GM12878 (cell line): ENCODE measurements around the gene ITCH. TPM values are rescaled to one million over a fixed set of nuclear protein-coding genes. Genes with fewer than 3 reads are reported as not detected.

ENCODE experiments used
- BCLAF1 ChIP-seq: fragments of 450-650 bp; IDR thresholded peaks from 2 replicates; pipeline ENCODE4 v1.6.1; 2017; ENCODE audit warnings: antibody characterized with exemption, mild to moderate bottlenecking, moderate library complexity
- E2F8 ChIP-seq: fragments of 450-650 bp; IDR thresholded peaks from 2 replicates; pipeline ENCODE4 v1.6.1; 2018; ENCODE audit warnings: mild to moderate bottlenecking, low read depth, moderate library complexity; ENCODE audit not compliant: partially characterized antibody
- EGR1 ChIP-seq, 2 experiments: IDR thresholded peaks; 1 replicate in 1 of 2; 2 replicates in 1 of 2; pipeline ENCODE4 v1.6.1; 2011 to 2012; ENCODE audit warnings: low read depth in 2 of 2, low read length in 2 of 2, borderline replicate concordance in 1 of 2, mild to moderate bottlenecking in 1 of 2, moderate library complexity in 1 of 2
- KDM1A ChIP-seq: fragments of 200-600 bp; sonication (generic); IDR thresholded peaks from 2 replicates; pipeline ENCODE4 v1.6.1; 2016; ENCODE audit warnings: borderline replicate concordance
- MEF2B ChIP-seq: fragments of 450-650 bp; IDR thresholded peaks from 2 replicates; pipeline ENCODE4 v1.6.1; 2018; ENCODE audit warnings: mild to moderate bottlenecking, moderate library complexity; ENCODE audit not compliant: partially characterized antibody, poor library complexity, severe bottlenecking
- MTA3 ChIP-seq: IDR thresholded peaks from 2 replicates; pipeline ENCODE4 v1.6.1; 2012; ENCODE audit warnings: low read length, inconsistent platforms, borderline replicate concordance
- MXI1 ChIP-seq: fragments of 150-350 bp; IDR thresholded peaks from 2 replicates; pipeline ENCODE4 v1.6.1; 2011; ENCODE audit warnings: low read depth, mild to moderate bottlenecking, inconsistent platforms, low read length, improper control_type of control experiment
- NKRF ChIP-seq: fragments of 450-650 bp; conservative IDR thresholded peaks from 2 replicates; pipeline ENCODE4 v1.6.1; 2017; ENCODE audit warnings: mild to moderate bottlenecking, moderate library complexity
- PRDM15 ChIP-seq: fragments of 450-650 bp; formaldehyde crosslinking; IDR thresholded peaks from 2 replicates; pipeline ENCODE4 v1.4.0; 2020; ENCODE audit warnings: mild to moderate bottlenecking, moderate library complexity
- TAF1 ChIP-seq: IDR thresholded peaks from 2 replicates; pipeline ENCODE4 v1.6.1; 2011; ENCODE audit warnings: mild to moderate bottlenecking, low read depth, low read length, borderline replicate concordance
- polyA plus RNA-seq, 11 experiments: library from polyadenylated mRNA; depleted of rRNA in 4 of 11; unstranded in 6 of 11; stranded (reverse) in 5 of 11; fragments of >200 nt; fragmentation: Nextera tagmentation in 4 of 11; fragmentation: Illumina TruSeq in 1 of 11; extraction: Ambion mirVana in 4 of 11; extraction: Trizol in 1 of 11; gene quantifications; 1 replicate in 1 of 11; 2 replicates in 10 of 11; pipeline versions ENCODE4 v1.2.1 to v1.2.3, GENCODE V29; 2011 to 2016; ENCODE audit warnings: inconsistent platforms in 2 of 11, missing spikeins in 2 of 11, low read depth in 1 of 11
- total RNA-seq, 4 experiments: library from RNA; depleted of rRNA in 3 of 4; stranded (reverse); fragments of >200 nt in 3 of 4; fragmentation: Illumina TruSeq in 1 of 4; extraction: Trizol in 1 of 4; gene quantifications; 2 replicates each; pipeline versions ENCODE4 v1.2.1 to v1.2.3, GENCODE V29; 2013 to 2021

The ITCH gene
- total and polyA plus RNA-seq, 10 of the 15 experiments (the other 5 are each of a cell fraction or from before 2014, with no cell fraction given), result 7.5 to 46.1 (median 21.5) TPM

- no peak for TF ChIP-seq NKRF
- no peak for TF ChIP-seq E2F8
- no peak for TF ChIP-seq EGR1 (IDR thresholded peaks at IDR 0.05; ENCODE audit: borderline replicate concordance in 1 of 2, low read depth in 2 of 2, low read length in 2 of 2)
- no peak for TF ChIP-seq PRDM15 (CRISPR knock-in tag)
- TF ChIP-seq KDM1A, result no peak
- no peak for TF ChIP-seq MXI1
- TF ChIP-seq TAF1, result no peak
- no peak for TF ChIP-seq BCLAF1
- no peak for TF ChIP-seq MTA3
- no peak for TF ChIP-seq MEF2B
- TF ChIP-seq, all 136 proteins: peak for 0
These were observed 64.3 kb downstream of the ITCH start (continued) for GRCh38 chr20:34427331-34427730.
